ENCODE results near the gene WNT3.

The WNT3 gene

GRCh38 chr17:46792071-46792470 lies 26.4 kb downstream of the WNT3 start:
- no peak for DNase-seq (ENCODE audit: low read depth)
- H3K4me3 ChIP-seq (ENCODE audit: low read depth, low read length), result no peak overlapping the region

DNA sequence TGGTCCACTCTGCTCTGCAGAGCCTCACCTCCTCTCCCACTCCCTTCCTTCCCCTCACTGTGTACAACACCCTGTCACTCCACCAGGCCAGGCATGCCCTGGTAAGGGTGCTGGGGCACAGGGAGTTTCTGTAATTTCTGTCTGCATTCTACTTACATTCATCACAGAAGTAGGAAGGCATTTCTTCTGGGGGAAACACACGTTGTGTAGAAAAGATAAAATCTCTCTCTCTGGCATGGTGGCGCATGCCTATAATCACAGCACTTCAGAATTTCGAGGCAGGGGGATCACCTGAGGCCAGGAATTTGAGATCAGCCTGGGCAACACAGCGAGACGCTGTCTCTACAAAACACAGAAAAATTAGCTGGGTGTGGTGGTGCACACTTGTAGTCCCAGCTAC lies 27.0 kb downstream of the WNT3 start:
- DNase-seq (ENCODE audit: low read depth), result no peak

DNA sequence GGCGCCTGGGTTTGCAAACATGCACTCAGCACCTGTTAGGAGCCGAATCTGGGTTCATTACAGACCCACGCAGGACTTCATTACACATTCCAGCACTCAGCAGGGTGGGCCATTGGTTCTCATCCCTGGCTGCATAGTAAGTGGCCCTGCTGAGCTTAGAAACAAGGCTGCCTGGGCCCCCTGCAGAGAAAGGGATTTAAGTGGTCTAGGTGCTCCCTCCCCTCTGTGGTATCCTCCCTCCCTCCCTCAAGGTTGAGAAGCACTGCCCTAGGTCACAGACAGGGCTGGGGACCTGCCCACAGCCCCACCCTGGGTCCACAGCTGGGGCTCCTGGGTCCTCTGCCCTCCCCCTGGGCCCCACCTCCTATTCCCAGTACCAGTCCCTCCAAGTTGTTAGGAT lies 28.3 kb downstream of the WNT3 start:
- H3K4me3 ChIP-seq (ENCODE audit: low read depth, low read length), result no peak overlapping the region
- no peak for DNase-seq (ENCODE audit: low read depth)

More for the DNA sequence above, 27.0 kb downstream of the WNT3 start:
- no peak overlapping the region for H3K4me3 ChIP-seq (ENCODE audit: low read depth, low read length)

DNA sequence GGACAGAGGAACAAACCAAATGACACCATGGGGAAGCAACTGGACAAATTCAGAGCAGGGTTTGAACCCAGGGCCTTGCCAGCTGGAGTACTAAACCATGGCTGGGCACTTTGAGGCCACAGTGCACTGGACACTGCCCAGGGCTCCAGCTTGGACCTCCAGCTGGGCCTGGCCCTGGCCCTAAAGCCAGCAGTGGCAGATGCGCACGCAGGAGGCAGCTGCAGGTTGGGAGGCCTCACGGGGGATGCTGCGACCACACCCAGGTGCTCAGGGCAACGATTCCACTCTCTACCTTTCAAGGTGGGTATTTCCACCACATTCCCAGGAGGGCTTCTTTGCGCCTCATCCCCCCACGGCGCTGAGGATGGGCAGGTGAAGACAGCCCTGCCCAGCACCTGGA lies 28.9 kb downstream of the WNT3 start:
- no peak for DNase-seq (ENCODE audit: low read depth)
- no peak overlapping the region for H3K4me3 ChIP-seq (ENCODE audit: low read depth, low read length)

- no peak for DNase-seq (ENCODE audit: low read depth)
- no peak overlapping the region for H3K4me3 ChIP-seq (ENCODE audit: low read depth, low read length)
Observed at GRCh38 chr17:46788796-46789195, 29.7 kb downstream of the WNT3 start.

DNA sequence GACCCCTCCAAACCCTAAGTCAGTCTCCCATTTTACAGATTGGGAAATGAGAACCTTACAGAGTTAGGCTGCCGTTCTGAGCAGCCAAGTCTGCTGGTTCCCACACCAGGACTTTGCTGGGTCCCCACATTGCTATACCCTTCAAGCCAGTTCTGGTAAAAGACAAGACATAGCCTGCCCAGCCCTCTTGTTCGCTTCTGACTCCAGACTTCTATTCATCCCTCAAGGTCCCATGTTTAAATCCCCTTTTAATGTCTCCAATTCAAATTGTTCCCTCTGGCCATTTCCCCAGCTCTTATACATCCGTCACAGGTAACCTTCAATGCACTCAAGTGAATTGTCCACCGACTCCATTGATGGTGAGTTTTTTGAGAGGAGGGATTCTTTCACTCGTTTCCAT lies 30.2 kb downstream of the WNT3 start:
- no peak for DNase-seq (ENCODE audit: low read depth)
- H3K4me3 ChIP-seq (ENCODE audit: low read depth, low read length), result no peak overlapping the region

DNA sequence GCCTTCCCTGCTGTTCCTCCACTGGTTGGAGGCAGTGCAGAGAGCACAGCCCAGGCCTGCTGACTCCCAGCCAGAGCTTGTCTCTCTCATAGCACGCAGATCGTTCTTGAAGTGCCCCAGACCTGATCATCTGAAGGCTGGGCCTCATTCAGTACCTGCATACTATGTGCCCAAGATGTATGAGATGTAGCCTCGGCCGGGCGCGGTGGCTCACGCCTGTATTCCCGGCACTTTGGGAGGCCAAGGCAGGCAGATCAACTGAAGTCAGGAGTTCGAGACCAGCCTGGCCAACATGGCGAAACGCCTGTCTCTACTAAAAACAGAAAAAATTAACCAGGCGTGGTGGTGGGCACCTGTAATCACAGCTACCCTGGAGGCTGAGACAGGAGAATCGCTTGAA lies 31.0 kb downstream of the WNT3 start:
- no peak for DNase-seq (ENCODE audit: low read depth)
- H3K4me3 ChIP-seq (ENCODE audit: low read depth, low read length), result no peak overlapping the region

DNA sequence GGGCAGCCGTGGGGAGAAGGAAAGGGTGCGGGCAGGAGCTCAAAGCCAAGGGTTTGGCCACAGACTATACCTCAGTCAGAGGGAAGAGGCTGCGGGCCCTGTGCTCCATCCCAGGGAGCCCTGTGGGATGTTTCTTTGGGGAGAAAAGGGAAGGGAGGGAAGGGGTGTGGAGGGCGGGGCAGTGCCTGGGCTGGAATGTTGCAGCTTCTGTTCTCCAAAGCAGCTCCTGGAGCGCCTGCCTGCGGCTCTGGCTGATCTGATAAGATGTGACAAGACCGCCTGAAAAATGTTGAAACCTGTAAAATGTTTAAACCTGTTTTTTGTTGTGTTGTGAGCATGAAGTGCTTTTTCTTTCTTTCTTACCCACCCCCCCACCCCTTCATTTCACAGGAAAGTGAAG lies 32.8 kb downstream of the WNT3 start:
- no peak overlapping the region for H3K4me3 ChIP-seq (ENCODE audit: low read depth, low read length)
- no peak for DNase-seq (ENCODE audit: low read depth)

DNA sequence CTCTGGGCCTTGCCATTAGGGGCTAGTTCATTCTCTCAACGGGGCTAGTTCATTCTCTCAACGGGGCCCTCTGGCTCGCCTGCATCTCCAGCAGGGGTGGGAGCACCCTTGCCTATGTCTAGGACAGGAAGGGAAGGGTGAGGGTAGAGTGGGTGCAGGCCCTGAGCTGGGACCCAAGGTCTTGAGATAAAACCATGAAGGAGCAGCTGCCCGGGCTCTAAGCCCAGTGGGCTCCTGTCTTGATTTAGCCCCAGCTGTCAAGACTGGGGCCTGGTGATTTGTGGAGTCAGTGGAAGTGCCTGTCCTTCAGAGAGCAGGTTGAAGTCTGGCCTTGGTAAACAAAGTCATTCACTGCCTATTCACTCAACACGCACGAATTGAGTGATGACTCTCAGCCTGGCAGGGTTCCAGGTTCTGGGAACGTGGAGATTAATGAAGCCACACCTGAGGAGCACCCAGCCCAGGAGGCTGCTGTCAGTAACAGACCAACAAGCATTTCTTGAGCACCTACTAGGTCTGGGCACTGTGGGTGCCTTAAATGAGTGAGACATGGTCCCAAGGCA lies 35.4 kb downstream of the WNT3 start:
- DNase-seq (ENCODE audit: low read depth), result no peak
- no peak overlapping the region for H3K4me3 ChIP-seq (ENCODE audit: low read depth, low read length)

GRCh38 chr17:46782250-46782953 lies 36.1 kb downstream of the WNT3 start:
- no peak overlapping the region for H3K4me3 ChIP-seq (ENCODE audit: low read depth, low read length)
- no peak for DNase-seq (ENCODE audit: low read depth)

- DNase-seq (ENCODE audit: low read depth), result no peak
- no peak overlapping the region for H3K4me3 ChIP-seq (ENCODE audit: low read depth, low read length)
Observed at GRCh38 chr17:46780003-46780373, 38.5 kb downstream of the WNT3 start.

GRCh38 chr17:46777943-46778915 lies 40.3 kb downstream of the WNT3 start:
- H3K4me3 ChIP-seq (ENCODE audit: low read depth, low read length), result no peak overlapping the region
- no peak for DNase-seq (ENCODE audit: low read depth)

- H3K4me3 ChIP-seq (ENCODE audit: low read depth, low read length), result no peak overlapping the region
- no peak for DNase-seq (ENCODE audit: low read depth)
Observed at GRCh38 chr17:46776298-46777005, 42.0 kb downstream of the WNT3 start.

- no peak overlapping the region for H3K4me3 ChIP-seq (ENCODE audit: low read depth, low read length)
- DNase-seq (ENCODE audit: low read depth), result no peak
Observed at GRCh38 chr17:46774108-46774737, 44.3 kb downstream of the WNT3 start.

- DNase-seq (ENCODE audit: low read depth), result no peak
- no peak overlapping the region for H3K4me3 ChIP-seq (ENCODE audit: low read depth, low read length)
Observed at GRCh38 chr17:46773676-46774075, 44.8 kb downstream of the WNT3 start.

DNA sequence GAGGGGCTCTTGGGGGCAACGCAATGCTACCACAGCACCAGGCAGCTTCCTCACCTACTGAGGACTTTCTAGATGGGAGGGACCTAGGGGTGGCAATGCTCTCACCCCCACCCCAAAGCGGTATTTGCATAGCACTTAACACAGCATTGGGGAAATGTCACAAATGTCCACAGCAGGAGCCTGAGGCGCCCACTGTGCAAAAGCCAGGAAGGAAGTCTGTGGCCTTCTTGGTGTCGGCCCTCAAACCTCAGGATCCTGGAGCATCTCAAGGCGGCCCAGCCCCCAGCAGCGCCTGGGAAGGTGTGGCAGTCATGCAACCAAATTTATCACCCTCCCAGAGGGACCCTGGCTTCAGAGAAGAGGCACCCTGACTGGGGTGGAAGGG lies 45.3 kb downstream of the WNT3 start:
- DNase-seq (ENCODE audit: low read depth), result no peak
- no peak overlapping the region for H3K4me3 ChIP-seq (ENCODE audit: low read depth, low read length)

DNA sequence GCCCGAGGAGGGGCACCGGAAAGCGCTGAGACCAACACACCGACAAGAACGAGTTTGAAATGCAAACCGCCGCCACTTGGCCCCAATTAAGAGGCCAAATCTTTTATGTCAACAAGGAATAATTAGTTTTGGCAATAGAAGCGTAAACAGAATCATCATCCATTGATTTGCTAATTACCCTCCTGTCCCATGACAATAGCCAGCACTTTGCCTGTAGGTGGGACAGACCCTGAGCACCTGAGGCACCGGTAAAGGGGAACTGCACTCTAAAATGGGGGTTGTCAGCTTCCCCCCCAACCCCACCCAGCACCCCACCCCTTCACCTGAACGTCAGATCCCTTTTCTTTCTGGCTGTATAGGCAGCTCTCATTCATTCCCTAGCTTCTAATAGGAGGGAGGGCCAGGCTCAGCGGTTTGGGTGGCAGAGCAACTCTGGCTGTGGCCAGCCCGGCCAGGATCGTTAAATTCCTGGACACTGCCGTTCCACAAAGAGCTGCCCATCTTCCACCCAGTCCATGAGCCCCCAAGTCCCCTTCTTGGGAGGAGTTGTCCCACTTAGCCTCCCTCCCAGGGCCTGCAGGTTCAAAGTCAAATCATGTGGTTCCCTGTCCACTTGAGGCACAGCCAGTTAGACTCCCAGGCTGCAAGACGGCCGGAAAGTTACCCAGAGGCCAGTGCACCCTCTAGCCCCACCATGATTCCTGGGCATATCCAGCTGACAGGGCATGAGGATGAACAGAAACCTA lies 45.8 kb downstream of the WNT3 start:
- DNase-seq (ENCODE audit: low read depth), result no peak
- peak overlapping the region; percentile 54 for H3K4me3 ChIP-seq (ENCODE audit: low read depth, low read length)

GRCh38 chr17:46771561-46772474 lies 46.7 kb downstream of the WNT3 start:
- no peak for DNase-seq (ENCODE audit: low read depth)
- H3K4me3 ChIP-seq (ENCODE audit: low read depth, low read length), result peak overlapping the region; percentile 54
